Activated T-helper 17 cell treated with anti-CD3 and anti-CD28 coated beads, Interleukin-2, amount 50 U/mL, for 72 hours (primary cell): Measurements from ENCODE around the gene FAM81A. TPM values are rescaled to one million over a fixed set of nuclear protein-coding genes. Genes with fewer than 3 reads are reported as not detected.
"Not testable (repeated sequence)": the region's sequence is repeated elsewhere in the genome, so short reads cannot be mapped to it uniquely, and the experiment has no call there.

Source experiments
- ATAC-seq: fragments of 150-1000 bp; cut with Tn5 transposase; replicated peaks from 2 replicates; pipeline ENCODE4 v1.10.0; 2021; ENCODE audit warnings: mild to moderate bottlenecking, moderate library complexity
- H3K27ac Mint-ChIP-seq: one replicate; pipeline ENCODE4 v1.8.0; 2022; ENCODE audit warnings: mixed read lengths
- H3K27me3 Mint-ChIP-seq: one replicate; pipeline ENCODE4 v1.8.0; 2022; ENCODE audit warnings: mixed read lengths
- H3K36me3 Mint-ChIP-seq: one replicate; pipeline ENCODE4 v1.8.0; 2022; ENCODE audit warnings: low read depth, mild to moderate bottlenecking, mixed read lengths
- H3K4me1 Mint-ChIP-seq: one replicate; pipeline ENCODE4 v1.8.0; 2022; ENCODE audit warnings: mixed read lengths
- H3K4me3 Mint-ChIP-seq: one replicate; pipeline ENCODE4 v1.8.0; 2022; ENCODE audit warnings: mild to moderate bottlenecking, mixed read lengths
- H3K9me3 Mint-ChIP-seq: one replicate; pipeline ENCODE4 v1.8.0; 2022; ENCODE audit warnings: mixed read lengths
- total RNA-seq, 2 donors: library from RNA; stranded (reverse); gene quantifications; one replicate each; pipeline ENCODE4 v1.2.3, GENCODE V29; 2022

Gene FAM81A
- total RNA-seq, 2 donors from 2014 or later, result not detected

GRCh38 chr15:59443341-59444072, 5.5 kb downstream of the FAM81A start:
- no peaks in the 10 kb centered on the region for H3K4me1 Mint-ChIP-seq

GRCh38 chr15:59444081-59444835, 6.3 kb downstream of the FAM81A start:
- H3K9me3 Mint-ChIP-seq, result no peaks in the 10 kb centered on the region
- H3K27me3 Mint-ChIP-seq, result peaks cover 7% of the 10 kb centered on the region
- no peak overlapping the region for H3K27ac Mint-ChIP-seq
- ATAC-seq, result no peak
- no peaks in the 10 kb centered on the region for H3K4me1 Mint-ChIP-seq
- no peaks in the 10 kb centered on the region for H3K36me3 Mint-ChIP-seq
- no peak overlapping the region for H3K4me3 Mint-ChIP-seq

More at GRCh38 chr15:59443341-59444072, 5.5 kb downstream of the FAM81A start:
- Mint-ChIP-seq H3K27ac (no peak overlapping the region), H3K36me3 (no peaks in the 10 kb centered on the region), H3K4me3 (no peak overlapping the region), H3K27me3 (peaks cover 7% of the 10 kb centered on the region), H3K9me3 (no peaks in the 10 kb centered on the region)
- ATAC-seq, result no peak

- H3K27me3 Mint-ChIP-seq, result peaks cover 7% of the 10 kb centered on the region
- ATAC-seq, result no peak
- H3K36me3 Mint-ChIP-seq, result no peaks in the 10 kb centered on the region
- no peaks in the 10 kb centered on the region for H3K4me1 Mint-ChIP-seq
- H3K4me3 Mint-ChIP-seq, result no peak overlapping the region
- H3K27ac Mint-ChIP-seq, result no peak overlapping the region
- H3K9me3 Mint-ChIP-seq, result no peaks in the 10 kb centered on the region
Measured at GRCh38 chr15:59444980-59445545, 7.1 kb downstream of the FAM81A start.

- Mint-ChIP-seq H3K27me3 (no peaks in the 10 kb centered on the region), H3K4me3 (no peak overlapping the region), H3K27ac (no peak overlapping the region), H3K4me1 (no peaks in the 10 kb centered on the region), H3K9me3 (no peaks in the 10 kb centered on the region), H3K36me3 (no peaks in the 10 kb centered on the region)
- no peak for ATAC-seq
Measured at GRCh38 chr15:59446232-59446957, 8.4 kb downstream of the FAM81A start.

GRCh38 chr15:59447367-59447766, 9.4 kb downstream of the FAM81A start:
- no peaks in the 10 kb centered on the region for H3K27me3 Mint-ChIP-seq
- no peaks in the 10 kb centered on the region for H3K4me1 Mint-ChIP-seq
- H3K27ac Mint-ChIP-seq, result no peak overlapping the region
- H3K9me3 Mint-ChIP-seq, result no peaks in the 10 kb centered on the region
- no peak for ATAC-seq
- H3K4me3 Mint-ChIP-seq, result no peak overlapping the region
- H3K36me3 Mint-ChIP-seq, result no peaks in the 10 kb centered on the region

GRCh38 chr15:59448871-59449270, 10.9 kb downstream of the FAM81A start:
- no peak overlapping the region for H3K27ac Mint-ChIP-seq
- no peaks in the 10 kb centered on the region for H3K9me3 Mint-ChIP-seq
- no peaks in the 10 kb centered on the region for H3K36me3 Mint-ChIP-seq
- ATAC-seq, result no peak
- H3K4me1 Mint-ChIP-seq, result no peaks in the 10 kb centered on the region
- H3K27me3 Mint-ChIP-seq, result no peaks in the 10 kb centered on the region
- H3K4me3 Mint-ChIP-seq, result no peak overlapping the region

- Mint-ChIP-seq H3K4me3 (no peak overlapping the region), H3K9me3 (no peaks in the 10 kb centered on the region), H3K27ac (no peak overlapping the region), H3K4me1 (no peaks in the 10 kb centered on the region), H3K27me3 (no peaks in the 10 kb centered on the region), H3K36me3 (no peaks in the 10 kb centered on the region)
- ATAC-seq, result no peak
Measured at GRCh38 chr15:59453474-59454215, 15.7 kb downstream of the FAM81A start.

- no peaks in the 10 kb centered on the region for H3K4me1 Mint-ChIP-seq
- no peak overlapping the region for H3K4me3 Mint-ChIP-seq
- no peak for ATAC-seq
- H3K36me3 Mint-ChIP-seq, result no peaks in the 10 kb centered on the region
- no peaks in the 10 kb centered on the region for H3K27me3 Mint-ChIP-seq
- no peak overlapping the region for H3K27ac Mint-ChIP-seq
- no peaks in the 10 kb centered on the region for H3K9me3 Mint-ChIP-seq
Measured at GRCh38 chr15:59456114-59456513, 18.1 kb downstream of the FAM81A start.

- Mint-ChIP-seq H3K4me3 (no peak overlapping the region), H3K4me1 (no peaks in the 10 kb centered on the region), H3K27me3 (no peaks in the 10 kb centered on the region), H3K9me3 (no peaks in the 10 kb centered on the region), H3K27ac (no peak overlapping the region), H3K36me3 (no peaks in the 10 kb centered on the region)
- no peak for ATAC-seq
Measured at GRCh38 chr15:59457103-59457502, 19.1 kb downstream of the FAM81A start.

- H3K4me1 Mint-ChIP-seq, result no peaks in the 10 kb centered on the region
- H3K4me3 Mint-ChIP-seq, result no peak overlapping the region
- ATAC-seq, result no peak
- H3K9me3 Mint-ChIP-seq, result no peaks in the 10 kb centered on the region
- H3K36me3 Mint-ChIP-seq, result no peaks in the 10 kb centered on the region
- peaks cover 5% of the 10 kb centered on the region for H3K27me3 Mint-ChIP-seq
- no peak overlapping the region for H3K27ac Mint-ChIP-seq
Measured at GRCh38 chr15:59461521-59461920, 23.5 kb downstream of the FAM81A start.

- Mint-ChIP-seq H3K4me3 (no peak overlapping the region), H3K4me1 (no peaks in the 10 kb centered on the region), H3K36me3 (no peaks in the 10 kb centered on the region), H3K9me3 (no peaks in the 10 kb centered on the region), H3K27me3 (peaks cover 19% of the 10 kb centered on the region), H3K27ac (no peak overlapping the region)
- ATAC-seq, result no peak
Measured at GRCh38 chr15:59473226-59473625, 35.2 kb downstream of the FAM81A start.

GRCh38 chr15:59475161-59475560, 37.2 kb downstream of the FAM81A start:
- not testable (repeated sequence) for H3K4me3 Mint-ChIP-seq, H3K36me3 Mint-ChIP-seq, ATAC-seq, H3K9me3 Mint-ChIP-seq, H3K27ac Mint-ChIP-seq, H3K4me1 Mint-ChIP-seq
- peaks cover 20% of the 10 kb centered on the region for H3K27me3 Mint-ChIP-seq

- H3K4me1 Mint-ChIP-seq, result no peaks in the 10 kb centered on the region
- no peaks in the 10 kb centered on the region for H3K9me3 Mint-ChIP-seq
- ATAC-seq, result no peak
- H3K4me3 Mint-ChIP-seq, result no peak overlapping the region
- H3K27ac Mint-ChIP-seq, result no peak overlapping the region
- no peaks in the 10 kb centered on the region for H3K36me3 Mint-ChIP-seq
- peaks cover 11% of the 10 kb centered on the region for H3K27me3 Mint-ChIP-seq
Measured at GRCh38 chr15:59484399-59484798, 46.4 kb downstream of the FAM81A start.

- ATAC-seq, result no peak
- Mint-ChIP-seq H3K4me3 (no peak overlapping the region), H3K9me3 (no peaks in the 10 kb centered on the region), H3K4me1 (no peaks in the 10 kb centered on the region), H3K27ac (no peak overlapping the region), H3K36me3 (no peaks in the 10 kb centered on the region), H3K27me3 (peaks cover 11% of the 10 kb centered on the region)
Measured at GRCh38 chr15:59485036-59485435, 47.0 kb downstream of the FAM81A start.
